ENCODE measurements around the gene CCL20. TPM values are rescaled to one million over a fixed set of nuclear protein-coding genes. Genes with fewer than 3 reads are reported as not detected.

CCL20 gene
- total and polyA plus RNA-seq, 4 donors = 0.36 to 5.9 (median 1.3) TPM

- H3K36me3 ChIP-seq (ENCODE audit: control insufficient read depth in 4 of 4, insufficient read depth in 3 of 4, low read depth in 1 of 4, low read length in 3 of 4) = no peaks in the 10 kb centered on the region
- no peak overlapping the region for H3K4me3 ChIP-seq (ENCODE audit: low read depth in 1 of 3, low read length in 3 of 3)
- no peaks in the 10 kb centered on the region for H3K27me3 ChIP-seq (ENCODE audit: control insufficient read depth in 4 of 4, insufficient read depth in 4 of 4, low read length in 3 of 4)
- DNase-seq (ENCODE audit: low spot score) = no peak
- no peak overlapping the region for H3K9ac ChIP-seq (ENCODE audit: low read depth in 1 of 2, low read length in 2 of 2)
- no peak overlapping the region for H3K27ac ChIP-seq (ENCODE audit: low read depth in 1 of 2, low read length in 2 of 2)
- WGBS = 78% methylated on average over 8 of the region's 8 CpGs
- H3K9me3 ChIP-seq (ENCODE audit: control insufficient read depth in 4 of 4, low read length in 3 of 4) = no peaks in the 10 kb centered on the region
- TF ChIP-seq CTCF (IDR thresholded peaks at IDR 0.05; ENCODE audit: low read depth, low read length, missing input control) = no peak
- TF ChIP-seq NR2F2 (IDR thresholded peaks at IDR 0.05) = no peak
- TF ChIP-seq RAD21 (IDR thresholded peaks at IDR 0.05) = no peak
- TF ChIP-seq ATF3 (IDR thresholded peaks at IDR 0.05) = no peak
- TF ChIP-seq EGR1 (IDR thresholded peaks at IDR 0.05; ENCODE audit: low read depth in 2 of 2) = no peak
- TF ChIP-seq MAX (IDR thresholded peaks at IDR 0.05) = no peak
- no peak for TF ChIP-seq JUND (IDR thresholded peaks at IDR 0.05)
- no peak for TF ChIP-seq ZBTB33 (IDR thresholded peaks at IDR 0.05)
- H3K4me1 ChIP-seq (ENCODE audit: control insufficient read depth in 4 of 4, insufficient read depth in 4 of 4, low read length in 3 of 4) = no peaks in the 10 kb centered on the region
Measured at GRCh38 chr2:227781841-227782240, 31.8 kb upstream of the CCL20 start.

GRCh38 chr2:227782804-227783203, 30.8 kb upstream of the CCL20 start:
- 87% methylated on average over 5 of the region's 5 CpGs for WGBS
- H3K4me3 ChIP-seq (ENCODE audit: low read depth in 1 of 3, low read length in 3 of 3) = no peak overlapping the region
- TF ChIP-seq FOXA2 (IDR thresholded peaks at IDR 0.05) (no peak), YY1 (IDR thresholded peaks at IDR 0.05) (no peak), CTCF (IDR thresholded peaks at IDR 0.05; ENCODE audit: low read depth, low read length, missing input control) (no peak)
- H3K27me3 ChIP-seq (ENCODE audit: control insufficient read depth in 4 of 4, insufficient read depth in 4 of 4, low read length in 3 of 4) = no peaks in the 10 kb centered on the region
- H3K27ac ChIP-seq (ENCODE audit: low read depth in 1 of 2, low read length in 2 of 2) = no peak overlapping the region
- no peaks in the 10 kb centered on the region for H3K9me3 ChIP-seq (ENCODE audit: control insufficient read depth in 4 of 4, low read length in 3 of 4)
- DNase-seq (ENCODE audit: low spot score) = no peak
- H3K9ac ChIP-seq (ENCODE audit: low read depth in 1 of 2, low read length in 2 of 2) = no peak overlapping the region
- H3K4me1 ChIP-seq (ENCODE audit: control insufficient read depth in 4 of 4, insufficient read depth in 4 of 4, low read length in 3 of 4) = no peaks in the 10 kb centered on the region
- no peaks in the 10 kb centered on the region for H3K36me3 ChIP-seq (ENCODE audit: control insufficient read depth in 4 of 4, insufficient read depth in 3 of 4, low read depth in 1 of 4, low read length in 3 of 4)

Measured in liver (tissue), 9 donors.